CD4-positive, alpha-beta T cell treated with Interleukin-6 for 4 hours (primary cell): ENCODE results near the gene IL1RN.
A peak's percentile ranks its signal among the peaks of the same experiment; 100 is the strongest.

ENCODE experiments used
- DNase-seq: peaks from one replicate; pipeline ENCODE4 v3.0.0-alpha.2; 2020; ENCODE audit warnings: mixed read lengths

The IL1RN gene

DNA sequence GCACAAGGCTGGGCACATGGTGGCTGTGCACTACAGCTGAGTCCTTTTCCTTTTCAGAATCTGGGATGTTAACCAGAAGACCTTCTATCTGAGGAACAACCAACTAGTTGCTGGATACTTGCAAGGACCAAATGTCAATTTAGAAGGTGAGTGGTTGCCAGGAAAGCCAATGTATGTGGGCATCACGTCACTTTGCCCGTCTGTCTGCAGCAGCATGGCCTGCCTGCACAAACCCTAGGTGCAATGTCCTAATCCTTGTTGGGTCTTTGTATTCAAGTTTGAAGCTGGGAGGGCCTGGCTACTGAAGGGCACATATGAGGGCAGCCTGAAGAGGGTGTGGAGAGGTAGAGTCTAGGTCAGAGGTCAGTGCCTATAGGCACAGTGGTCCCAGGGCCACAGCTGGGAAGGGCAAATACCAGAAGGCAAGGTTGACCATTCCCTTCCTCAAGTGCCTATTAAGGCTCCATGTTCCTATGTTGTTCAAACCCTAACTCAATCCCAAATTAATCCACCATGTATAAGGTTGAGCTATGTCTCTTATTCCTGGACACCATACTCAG is 2.2 kb downstream of the IL1RN start:
- DNase-seq = no peak

DNA sequence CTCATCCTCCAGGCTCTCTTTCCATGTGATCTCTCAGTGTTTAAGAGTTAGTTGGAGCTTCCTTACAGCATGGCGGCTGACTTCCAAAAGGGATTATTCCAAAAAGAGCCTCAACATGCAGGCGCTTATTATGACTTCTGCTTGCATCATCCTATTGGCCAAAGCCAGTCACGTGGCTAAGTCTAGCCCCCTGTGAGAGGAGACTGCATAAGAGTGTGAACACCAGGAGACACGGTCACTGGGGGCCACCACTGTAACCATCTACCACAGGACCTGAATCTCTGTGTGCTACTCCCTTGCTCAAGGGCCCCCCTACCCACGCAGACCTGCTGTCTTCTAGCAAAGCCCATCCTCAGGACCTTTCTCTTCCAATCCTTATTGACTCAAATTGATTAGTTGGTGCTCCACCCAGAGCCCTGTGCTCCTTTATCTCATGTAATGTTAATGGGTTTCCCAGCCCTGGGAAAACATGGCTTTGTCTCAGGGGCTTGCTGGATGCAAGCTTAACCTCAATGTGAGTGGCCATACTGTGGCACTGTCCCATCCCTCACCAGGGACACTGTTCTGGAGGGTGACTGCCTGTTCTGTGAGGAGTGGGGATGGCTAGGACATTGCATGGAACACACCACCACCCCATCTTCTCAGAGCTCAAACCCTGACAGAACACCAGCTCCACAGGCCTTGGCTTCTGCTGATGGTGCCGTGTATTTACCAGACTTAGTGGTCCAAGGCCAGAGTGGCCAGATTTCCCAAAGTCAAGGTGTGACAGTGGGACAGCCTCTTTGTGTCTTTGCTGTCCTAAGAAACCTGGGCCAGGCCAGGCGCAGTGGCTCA is 4.2 kb downstream of the IL1RN start:
- no peak for DNase-seq

DNA sequence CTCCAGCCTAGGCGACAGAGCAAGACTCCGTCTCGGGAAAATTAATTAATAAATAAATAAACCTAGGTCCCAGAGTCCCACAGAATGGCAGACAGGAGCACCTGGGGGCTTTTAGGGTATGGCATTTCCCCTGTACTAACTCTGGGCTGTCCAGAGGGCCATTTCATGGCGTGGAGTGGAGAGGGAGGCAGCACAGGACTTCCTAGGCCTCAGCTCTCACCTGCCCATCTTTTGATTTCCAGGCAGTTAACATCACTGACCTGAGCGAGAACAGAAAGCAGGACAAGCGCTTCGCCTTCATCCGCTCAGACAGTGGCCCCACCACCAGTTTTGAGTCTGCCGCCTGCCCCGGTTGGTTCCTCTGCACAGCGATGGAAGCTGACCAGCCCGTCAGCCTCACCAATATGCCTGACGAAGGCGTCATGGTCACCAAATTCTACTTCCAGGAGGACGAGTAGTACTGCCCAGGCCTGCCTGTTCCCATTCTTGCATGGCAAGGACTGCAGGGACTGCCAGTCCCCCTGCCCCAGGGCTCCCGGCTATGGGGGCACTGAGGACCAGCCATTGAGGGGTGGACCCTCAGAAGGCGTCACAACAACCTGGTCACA is 5.1 kb downstream of the IL1RN start:
- DNase-seq = no peak

DNA sequence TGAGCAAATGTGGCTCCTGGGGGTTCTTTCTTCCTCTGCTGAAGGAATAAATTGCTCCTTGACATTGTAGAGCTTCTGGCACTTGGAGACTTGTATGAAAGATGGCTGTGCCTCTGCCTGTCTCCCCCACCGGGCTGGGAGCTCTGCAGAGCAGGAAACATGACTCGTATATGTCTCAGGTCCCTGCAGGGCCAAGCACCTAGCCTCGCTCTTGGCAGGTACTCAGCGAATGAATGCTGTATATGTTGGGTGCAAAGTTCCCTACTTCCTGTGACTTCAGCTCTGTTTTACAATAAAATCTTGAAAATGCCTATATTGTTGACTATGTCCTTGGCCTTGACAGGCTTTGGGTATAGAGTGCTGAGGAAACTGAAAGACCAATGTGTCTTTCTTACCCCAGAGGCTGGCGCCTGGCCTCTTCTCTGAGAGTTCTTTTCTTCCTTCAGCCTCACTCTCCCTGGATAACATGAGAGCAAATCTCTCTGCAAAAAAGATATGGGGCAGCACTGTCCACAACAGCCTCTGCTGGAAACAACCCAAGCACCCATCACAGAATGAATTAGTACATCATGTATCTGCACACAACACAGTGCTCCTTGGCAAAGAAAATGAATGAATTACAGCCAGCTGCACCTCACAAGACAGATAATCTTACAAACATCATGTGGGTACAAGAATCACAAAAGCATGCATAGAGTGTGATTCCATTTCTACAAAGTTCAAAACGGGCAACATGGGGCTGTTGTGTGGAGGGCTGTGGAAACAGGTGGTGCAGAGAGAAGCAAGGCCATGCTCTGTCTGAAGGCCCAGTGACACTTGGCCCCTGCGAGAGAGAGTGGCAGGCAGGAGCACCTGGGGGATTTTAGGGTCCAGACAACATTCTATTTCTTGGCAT is 6.6 kb downstream of the IL1RN start:
- DNase-seq = peak; percentile 13

DNA sequence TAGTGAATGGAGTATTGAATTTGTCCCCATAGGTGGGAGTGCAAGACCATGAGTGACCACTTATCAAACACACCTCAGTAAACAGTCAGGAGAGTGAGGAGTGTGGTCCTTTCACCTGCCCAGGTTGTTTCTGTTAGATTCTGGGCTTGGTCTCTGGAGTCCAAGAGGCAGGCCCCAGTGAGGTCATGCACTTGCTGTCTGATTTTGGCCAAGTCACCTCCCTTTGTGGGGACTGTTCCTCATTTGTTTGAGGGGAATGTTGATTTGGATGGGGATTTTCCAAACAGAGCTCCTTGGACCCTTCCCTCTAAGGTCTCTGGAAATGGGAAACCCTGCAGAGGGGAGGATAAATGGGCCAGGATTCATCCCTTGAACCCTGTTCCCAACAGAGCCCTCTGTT is 7.3 kb downstream of the IL1RN start:
- no peak for DNase-seq

DNA sequence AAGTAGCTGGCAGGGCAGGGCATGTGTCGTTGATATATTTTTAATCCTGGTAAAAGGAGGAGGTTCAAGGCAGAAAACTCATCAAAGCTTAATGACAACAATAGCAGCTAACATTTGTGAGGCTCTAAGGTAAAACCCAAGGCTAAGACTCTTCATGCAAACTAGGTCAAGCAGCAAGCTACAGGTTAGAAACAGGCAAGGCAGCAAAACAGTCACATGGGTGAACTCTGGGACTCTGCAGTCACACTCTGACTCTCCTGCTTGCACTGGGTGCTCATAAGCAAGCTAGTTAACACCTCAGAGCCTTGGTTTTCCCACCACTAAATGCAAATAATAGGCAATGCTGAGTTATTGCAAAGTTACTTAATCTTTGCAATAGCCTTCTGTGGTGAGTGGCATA is 7.9 kb downstream of the IL1RN start:
- no peak for DNase-seq

DNA sequence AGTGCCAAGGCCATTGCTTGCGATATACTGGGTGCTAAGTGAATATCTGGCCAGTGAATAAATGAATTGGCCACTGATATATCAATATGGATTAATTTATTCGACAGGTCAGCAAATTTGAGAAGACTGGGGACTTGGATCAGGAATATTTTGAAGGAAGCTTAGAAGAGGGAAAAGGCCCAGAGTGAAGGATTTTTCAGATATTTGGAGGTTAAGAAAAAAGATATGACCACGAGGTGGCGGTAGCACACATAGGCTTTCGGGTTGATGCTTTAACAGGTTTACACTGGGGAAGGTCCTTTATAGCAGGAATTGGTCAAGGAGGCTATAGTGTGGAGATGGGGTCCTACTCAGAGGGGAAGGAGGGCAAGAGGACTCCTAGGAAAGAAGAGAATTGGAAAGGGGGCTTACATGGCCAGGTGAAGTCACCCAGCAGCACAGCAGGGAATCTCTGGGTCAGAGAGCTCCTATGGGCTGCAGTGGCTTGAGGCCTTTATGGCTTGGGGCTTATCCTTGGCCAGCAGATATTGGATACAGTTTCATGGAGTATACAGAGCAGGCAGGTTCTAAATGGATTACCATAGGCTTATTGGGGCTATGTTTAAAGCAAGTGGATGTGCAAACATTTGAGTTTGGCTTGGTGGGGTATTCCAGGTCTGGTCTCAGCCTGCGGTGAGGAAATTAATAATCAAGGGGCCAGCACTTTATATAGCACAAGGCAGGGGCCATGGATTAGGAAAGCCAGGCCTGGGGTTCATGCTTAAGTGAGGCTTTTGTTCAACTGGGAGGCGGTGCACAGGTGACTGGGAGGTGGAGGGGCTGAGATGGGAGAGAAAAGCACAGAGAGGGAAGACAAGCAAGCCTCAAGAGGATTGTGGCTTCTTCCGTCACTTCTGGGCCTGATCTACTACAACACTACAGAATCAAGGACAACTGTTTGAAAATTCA is 9.7 kb downstream of the IL1RN start:
- peak; percentile 65 for DNase-seq

DNA sequence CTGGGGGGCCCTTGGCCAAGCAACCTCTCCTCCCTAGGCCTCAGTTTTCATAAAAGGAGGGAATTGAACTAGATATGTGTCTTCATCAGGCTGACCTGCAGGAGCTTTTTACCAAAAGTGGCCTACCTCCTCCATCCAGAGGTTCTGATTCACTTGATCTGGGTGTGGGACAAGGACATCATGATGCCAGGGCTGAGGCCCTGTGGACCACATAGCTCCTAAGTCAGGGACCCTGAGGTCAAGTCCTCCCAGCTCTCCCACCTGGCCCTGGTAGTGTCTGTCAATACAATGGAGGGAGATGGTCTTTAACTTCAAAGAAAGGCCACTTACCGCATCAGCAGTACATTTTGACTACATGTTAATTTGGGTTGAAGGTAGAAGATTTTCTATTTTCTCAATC is 10.4 kb downstream of the IL1RN start:
- no peak for DNase-seq

DNA sequence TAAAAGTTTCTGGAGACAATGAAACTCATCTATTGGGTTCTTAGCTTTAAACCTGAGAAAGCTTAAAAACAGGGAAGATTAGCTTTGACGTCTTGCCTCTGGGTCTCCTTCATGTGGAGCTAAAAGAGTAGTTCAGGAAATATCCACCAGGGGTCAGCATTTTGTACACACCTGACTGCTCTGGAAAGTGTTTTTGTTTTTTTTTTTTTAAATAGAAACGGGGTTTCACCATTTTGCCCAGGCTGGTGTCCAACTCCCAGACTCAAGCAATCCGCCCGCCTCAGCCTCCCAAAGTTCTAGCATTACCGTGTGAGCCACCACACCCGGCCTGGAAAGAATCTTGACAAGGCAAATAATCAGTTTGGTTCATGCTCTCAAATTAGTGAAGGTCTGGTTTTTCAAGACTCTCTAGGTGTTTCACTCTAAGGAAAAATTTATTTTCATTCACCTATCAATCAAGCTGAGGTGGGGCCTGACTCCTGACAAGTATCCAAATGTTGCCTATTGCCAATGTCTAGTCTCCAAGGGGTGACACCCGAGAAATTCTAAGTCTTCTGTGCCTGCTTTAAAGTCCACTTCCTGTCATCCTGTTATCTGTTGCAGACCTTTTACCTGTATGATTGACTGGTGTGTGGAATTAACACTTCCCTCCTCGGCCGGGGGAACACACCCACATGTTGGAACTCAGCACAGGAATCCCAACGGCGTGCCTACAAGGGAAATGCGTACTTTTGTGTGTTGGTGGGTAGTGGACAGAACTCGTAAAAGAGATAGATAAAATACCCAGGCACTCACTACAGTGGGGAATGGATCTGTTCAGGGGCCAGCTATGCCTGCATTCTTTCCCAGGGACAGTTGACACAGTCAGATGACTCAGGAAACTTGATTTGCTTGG is 11.3 kb downstream of the IL1RN start:
- DNase-seq = peak; percentile 66

DNA sequence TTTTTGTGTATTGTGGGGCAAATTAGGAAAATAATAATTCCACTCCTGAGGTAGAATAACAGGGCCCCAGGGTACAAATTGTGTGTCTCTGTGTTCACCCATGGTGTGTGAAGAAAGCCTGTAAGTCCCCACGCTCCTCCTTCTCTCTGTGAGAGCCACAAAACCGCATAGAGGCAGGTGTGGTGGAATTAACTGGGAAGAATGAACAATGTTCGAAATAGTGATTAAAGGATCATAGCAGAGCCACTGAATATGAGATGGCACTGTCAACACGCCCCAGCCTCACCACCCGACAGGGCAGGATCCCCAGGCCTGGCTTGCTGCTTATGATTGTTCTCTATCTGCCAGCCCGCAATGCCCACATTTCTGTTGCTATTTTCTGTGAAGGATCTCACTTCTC is 14.1 kb downstream of the IL1RN start:
- DNase-seq = no peak

DNA sequence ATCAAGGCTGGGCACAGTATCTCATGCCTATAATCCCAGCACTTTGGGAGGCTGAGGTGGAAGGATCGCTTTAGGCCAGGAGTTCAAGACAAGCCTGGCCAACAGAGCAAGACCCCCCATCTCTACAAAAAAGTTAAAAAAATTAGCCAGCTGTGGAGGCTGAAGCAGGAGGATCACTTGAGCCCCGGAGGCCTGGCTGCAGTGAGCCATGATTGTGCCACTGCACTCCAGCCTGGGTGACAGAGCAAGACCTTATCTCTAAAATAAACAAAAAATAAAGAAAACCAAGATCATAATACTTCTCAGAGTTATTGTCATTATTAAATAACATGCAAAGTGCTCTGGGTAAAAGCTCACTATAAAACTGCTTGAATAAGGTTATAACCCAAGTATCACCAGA is 14.9 kb downstream of the IL1RN start:
- DNase-seq = no peak

DNA sequence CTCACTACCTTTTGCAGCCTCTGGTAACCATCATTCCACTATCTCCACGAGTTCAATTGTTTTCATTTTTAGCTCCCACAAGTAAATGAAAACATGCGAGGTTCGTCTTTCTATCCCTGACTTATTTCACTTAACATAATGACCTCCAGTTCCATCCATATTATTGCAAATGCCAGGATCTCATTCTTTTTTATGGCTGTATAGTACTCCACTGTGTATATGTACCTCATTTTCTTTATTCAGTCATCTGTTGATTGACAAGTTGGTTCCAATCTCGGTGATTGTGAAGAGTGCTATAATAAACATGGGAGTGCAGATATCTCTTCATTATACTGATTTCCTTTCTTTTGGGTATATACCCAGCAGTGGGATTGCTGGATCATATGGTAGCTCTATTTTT is 16.9 kb downstream of the IL1RN start:
- DNase-seq = no peak

DNA sequence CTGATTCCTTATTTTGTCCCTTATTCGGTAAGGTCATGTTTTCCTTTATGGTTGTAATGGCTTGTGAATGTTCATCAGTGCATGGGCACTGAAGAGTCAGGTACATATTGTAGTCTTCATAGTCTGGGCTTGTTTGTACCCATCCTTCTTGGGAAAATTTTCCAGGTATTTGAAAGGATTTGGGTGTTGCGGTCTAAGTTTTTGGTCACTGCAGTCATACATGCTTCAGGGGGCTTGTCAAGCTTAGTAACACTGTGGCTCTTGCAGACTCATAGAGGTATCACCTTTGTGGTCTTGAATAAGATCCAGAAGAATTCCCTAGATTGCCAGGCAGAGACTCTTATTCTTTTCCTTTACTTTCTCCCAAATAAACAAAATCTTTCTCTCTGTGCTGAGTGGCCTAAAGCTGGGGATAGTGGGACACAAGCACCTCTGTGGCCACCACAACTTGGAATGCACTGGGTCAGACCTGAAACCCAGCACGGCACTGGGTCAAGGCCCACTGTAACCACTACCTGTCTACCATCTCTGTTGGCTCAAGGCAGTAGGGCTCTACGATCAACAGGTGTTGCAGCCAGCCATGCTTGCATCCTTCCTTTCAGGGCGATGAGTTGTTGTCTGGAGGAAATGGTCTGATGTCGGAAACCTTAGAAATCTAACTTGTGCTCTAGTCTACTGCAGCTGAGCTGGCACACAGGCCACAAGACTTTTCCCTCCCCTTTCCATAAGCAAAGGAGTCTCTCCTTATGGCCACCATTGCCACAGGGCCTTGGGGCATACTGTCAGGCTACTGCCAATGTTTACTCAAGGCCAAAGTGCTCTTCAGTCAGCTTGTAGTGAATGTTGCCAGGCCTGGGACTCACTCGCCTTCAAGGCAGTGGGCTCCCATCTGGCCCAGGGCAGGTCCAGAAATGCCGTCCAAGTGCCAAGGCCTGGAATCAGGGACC is 21.5 kb downstream of the IL1RN start:
- DNase-seq = no peak

DNA sequence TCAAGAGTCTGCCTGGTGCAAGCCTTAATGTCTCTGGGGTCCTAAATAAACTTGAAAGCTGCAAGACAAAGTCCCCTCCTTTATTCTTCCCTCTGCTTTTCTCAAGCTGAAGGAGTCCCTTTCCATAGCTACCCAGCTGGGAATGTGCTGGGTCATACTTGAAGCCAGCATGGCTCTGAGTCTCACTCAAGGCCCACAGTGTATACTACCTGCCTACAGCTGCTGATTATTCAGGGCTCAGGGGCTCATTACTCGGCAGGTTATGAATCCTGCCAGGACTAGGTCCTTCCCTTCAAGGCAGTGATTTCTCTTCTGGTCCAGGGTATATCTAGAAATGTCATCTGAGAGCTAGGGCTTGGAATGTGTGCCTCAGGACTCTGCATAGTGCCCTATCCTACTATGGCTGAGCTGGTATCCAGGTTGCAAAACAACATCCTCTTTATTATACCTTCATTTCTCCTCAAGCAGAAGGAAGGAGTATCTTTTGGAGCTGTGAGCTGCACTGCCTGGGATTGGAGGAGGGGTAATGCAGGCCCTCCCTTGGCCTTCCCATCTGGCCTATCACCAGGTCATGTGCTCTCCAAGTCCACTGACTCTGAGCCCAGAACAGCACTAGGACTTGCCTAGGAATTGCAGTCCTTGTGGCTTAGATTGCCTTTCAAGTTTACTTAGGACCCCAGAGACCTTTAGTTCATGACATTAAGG is 22.3 kb downstream of the IL1RN start:
- no peak for DNase-seq

DNA sequence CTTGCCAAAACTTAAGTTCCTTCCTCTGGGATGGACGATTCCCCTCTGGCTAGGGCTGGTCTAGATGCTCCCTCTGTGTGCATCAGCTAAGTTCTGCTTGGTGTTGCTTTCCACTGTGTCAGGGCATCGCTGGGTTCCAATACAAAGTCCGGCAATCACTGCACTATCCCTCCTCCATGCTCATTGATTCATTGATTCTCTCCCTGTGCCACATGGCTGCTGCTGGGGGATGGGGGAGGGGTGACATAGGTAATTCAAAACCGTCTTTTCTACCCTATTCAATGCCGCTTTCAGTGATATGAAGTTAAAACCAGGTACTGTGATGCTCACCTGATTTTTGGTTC is 22.8 kb downstream of the IL1RN start:
- DNase-seq = no peak

DNA sequence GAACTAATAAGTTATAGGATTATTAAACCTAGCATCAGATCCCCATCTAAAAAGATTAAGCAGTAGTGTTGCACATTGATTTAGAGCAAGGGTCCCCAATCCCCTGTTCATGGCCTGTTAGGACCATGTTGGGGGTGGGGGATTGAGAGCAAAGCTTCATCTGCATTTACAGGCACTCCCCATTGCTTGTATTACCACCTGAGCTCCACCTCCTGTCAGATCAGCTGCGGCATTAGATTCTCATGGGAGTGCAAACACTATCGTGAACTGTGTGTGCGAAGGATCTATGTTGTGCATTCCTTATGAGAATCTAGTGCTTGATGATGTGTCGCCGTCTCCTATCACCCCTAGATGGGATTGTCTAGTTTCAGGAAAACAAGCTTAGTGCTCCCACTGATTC is 27.9 kb downstream of the IL1RN start:
- no peak for DNase-seq

DNA sequence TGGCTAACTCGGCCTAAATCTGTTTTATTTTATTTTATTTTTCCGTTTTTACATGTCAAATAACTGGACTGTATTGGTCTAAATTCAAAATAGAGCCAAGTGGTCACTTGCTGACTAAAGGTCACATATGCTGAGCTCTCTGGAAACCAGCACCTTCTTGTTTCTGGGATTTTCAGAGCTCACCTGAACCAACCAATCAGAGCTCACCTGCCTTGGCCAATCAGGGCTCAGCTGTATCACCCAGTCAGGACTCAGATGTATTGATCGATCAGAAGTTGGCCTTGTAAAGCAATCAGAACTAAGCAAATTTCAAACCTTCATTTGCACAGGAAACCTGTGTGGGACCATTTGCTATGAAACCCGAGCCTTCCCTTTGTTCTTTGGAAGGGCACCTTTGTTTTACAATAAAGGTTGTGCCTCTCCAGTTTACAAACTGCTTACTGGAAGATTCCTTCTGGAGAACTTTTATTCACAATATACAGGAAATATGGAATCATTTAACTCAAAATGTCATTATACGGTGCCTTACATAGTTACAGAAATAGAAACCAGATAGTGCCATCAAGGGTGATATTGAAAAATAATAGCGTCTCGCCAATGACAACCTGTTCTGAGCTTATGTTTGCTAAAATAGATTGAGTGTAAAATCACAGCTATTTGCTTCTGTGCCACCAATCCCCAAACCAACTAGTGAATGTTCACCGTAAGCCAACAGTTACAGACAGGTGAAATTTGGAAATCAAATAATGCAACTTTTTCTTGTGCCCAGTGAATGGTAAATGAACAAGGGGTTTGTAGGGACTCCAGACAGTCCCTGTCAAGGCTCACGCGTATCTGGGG is 29.1 kb downstream of the IL1RN start:
- DNase-seq = no peak
